ENCODE data around the gene DHX57.

The DHX57 gene

GRCh38 chr2:38866773-38867443 lies 8.8 kb downstream of the DHX57 start:
- peak; percentile 4 to 11 for DNase-seq

- DNase-seq = no peak
Measured at GRCh38 chr2:38863061-38863695, 12.6 kb downstream of the DHX57 start.

GRCh38 chr2:38862476-38862875 lies 13.3 kb downstream of the DHX57 start:
- no peak for DNase-seq

- DNase-seq = no peak
Measured at GRCh38 chr2:38856165-38856564, 19.6 kb downstream of the DHX57 start.

- DNase-seq = no peak
Measured at GRCh38 chr2:38850045-38850444, 25.7 kb downstream of the DHX57 start.

GRCh38 chr2:38836791-38837190 lies 38.9 kb downstream of the DHX57 start:
- DNase-seq = no peak

- DNase-seq = no peak
Measured at GRCh38 chr2:38835990-38836389, 39.7 kb downstream of the DHX57 start.

- peak; percentile 20 to 22 for DNase-seq
Measured at GRCh38 chr2:38835015-38835601, 40.6 kb downstream of the DHX57 start.

- DNase-seq = no peak
Measured at GRCh38 chr2:38830526-38831159, 45.1 kb downstream of the DHX57 start.

- no peak for DNase-seq
Measured at GRCh38 chr2:38829971-38830370, 45.8 kb downstream of the DHX57 start.

- no peak for DNase-seq
Measured at GRCh38 chr2:38828460-38828859, 47.3 kb downstream of the DHX57 start.

GRCh38 chr2:38827539-38828145 lies 48.1 kb downstream of the DHX57 start:
- DNase-seq = peak in 1 of 2 experiments; percentile 11

GRCh38 chr2:38825956-38826355 lies 49.8 kb downstream of the DHX57 start:
- DNase-seq = no peak

GRCh38 chr2:38824906-38825305 lies 50.8 kb downstream of the DHX57 start:
- no peak for DNase-seq

GRCh38 chr2:38823386-38823785 lies 52.3 kb downstream of the DHX57 start:
- no peak for DNase-seq

GRCh38 chr2:38818565-38818964 lies 57.2 kb downstream of the DHX57 start:
- DNase-seq = no peak

GRCh38 chr2:38815936-38816335 lies 59.8 kb downstream of the DHX57 start:
- no peak for DNase-seq

- no peak for DNase-seq
Measured at GRCh38 chr2:38810488-38810887, 65.2 kb downstream of the DHX57 start.

- DNase-seq = no peak
Measured at GRCh38 chr2:38808677-38809076, 67.1 kb downstream of the DHX57 start.

- DNase-seq = no peak
Measured at GRCh38 chr2:38806733-38807059, 69.0 kb downstream of the DHX57 start.

GRCh38 chr2:38806015-38806732 lies 69.6 kb downstream of the DHX57 start:
- no peak for DNase-seq

- no peak for DNase-seq
Measured at GRCh38 chr2:38797953-38798352, 77.8 kb downstream of the DHX57 start.

GRCh38 chr2:38797250-38797676 lies 78.5 kb downstream of the DHX57 start:
- no peak for DNase-seq

All from Kasumi-1 (cell line).